Measurements from ENCODE around the gene INSRR.

INSRR gene

GRCh38 chr1:156894001-156894400, 35.1 kb upstream of the INSRR start:
- no peak for DNase-seq (ENCODE audit: low read depth in 2 of 2)

- no peak for DNase-seq (ENCODE audit: low read depth in 2 of 2)
Measured at GRCh38 chr1:156893048-156893953, 34.4 kb upstream of the INSRR start, which contains the start of gene PEAR1. TSS of gene PEAR1 (plus strand) at chr1:156893718. CDS start at chr1:156903927, 10,209 bp downstream.

- DNase-seq (ENCODE audit: low read depth in 2 of 2), result peak; percentile 61 to 73
Measured at GRCh38 chr1:156892190-156893047, 33.5 kb upstream of the INSRR start.

- peak in 1 of 2 donors; percentile 42 for DNase-seq (ENCODE audit: low read depth in 2 of 2)
Measured at GRCh38 chr1:156889802-156890580, 31.1 kb upstream of the INSRR start.

GRCh38 chr1:156887734-156888133, 28.8 kb upstream of the INSRR start:
- no peak for DNase-seq (ENCODE audit: low read depth in 2 of 2)

GRCh38 chr1:156887317-156887716, 28.4 kb upstream of the INSRR start:
- no peak for DNase-seq (ENCODE audit: low read depth in 2 of 2)

GRCh38 chr1:156886583-156887281, 27.8 kb upstream of the INSRR start:
- no peak for DNase-seq (ENCODE audit: low read depth in 2 of 2)

GRCh38 chr1:156885880-156886355, 27.0 kb upstream of the INSRR start:
- no peak for DNase-seq (ENCODE audit: low read depth in 2 of 2)

GRCh38 chr1:156885314-156885713, 26.4 kb upstream of the INSRR start:
- DNase-seq (ENCODE audit: low read depth in 2 of 2), result no peak

- no peak for DNase-seq (ENCODE audit: low read depth in 2 of 2)
Measured at GRCh38 chr1:156884560-156885184, 25.8 kb upstream of the INSRR start.

GRCh38 chr1:156883919-156884318, 25.0 kb upstream of the INSRR start:
- no peak for DNase-seq (ENCODE audit: low read depth in 2 of 2)

- DNase-seq (ENCODE audit: low read depth in 2 of 2), result no peak
Measured at GRCh38 chr1:156882543-156882942, 23.6 kb upstream of the INSRR start.

- DNase-seq (ENCODE audit: low read depth in 2 of 2), result no peak
Measured at GRCh38 chr1:156881663-156882062, 22.7 kb upstream of the INSRR start.

GRCh38 chr1:156881101-156881500, 22.2 kb upstream of the INSRR start:
- DNase-seq (ENCODE audit: low read depth in 2 of 2), result no peak

GRCh38 chr1:156880473-156880872, 21.6 kb upstream of the INSRR start:
- no peak for DNase-seq (ENCODE audit: low read depth in 2 of 2)

- no peak for DNase-seq (ENCODE audit: low read depth in 2 of 2)
Measured at GRCh38 chr1:156879876-156880275, 21.0 kb upstream of the INSRR start.

GRCh38 chr1:156877433-156878170, 18.7 kb upstream of the INSRR start:
- no peak for DNase-seq (ENCODE audit: low read depth in 2 of 2)

GRCh38 chr1:156876281-156876680, 17.4 kb upstream of the INSRR start:
- DNase-seq (ENCODE audit: low read depth in 2 of 2), result no peak

- no peak for DNase-seq (ENCODE audit: low read depth in 2 of 2)
Measured at GRCh38 chr1:156875341-156875615, 16.4 kb upstream of the INSRR start.
